SK-N-SH (cell line): ENCODE data around the gene ASCL5. TPM values are rescaled to one million over a fixed set of nuclear protein-coding genes. Genes with fewer than 3 reads are reported as not detected.

Source experiments
- CTCF ChIA-PET: fragments of 300-600, 350-600 bp; formaldehyde crosslinking; extraction: SDS; loops from one replicate; lab custom pipeline; 2021; lab: Yijun Ruan, JAX
- POLR2A ChIA-PET: fragments of 350-600 bp; sonication (Branson Sonifier 250); formaldehyde crosslinking; extraction: SDS; loops from one replicate; lab custom pipeline; 2020; ENCODE audit warnings: antibody characterized with exemption, inconsistent platforms; lab: Yijun Ruan, JAX
- DNase-seq: peaks from one replicate; pipeline ENCODE4 v3.0.0; 2012
- H2AFZ ChIP-seq: fragments of 200-600 bp; sonication (generic); 2 replicates; pipeline ENCODE4 v1.8.1; 2016; ENCODE audit warnings: antibody characterized with exemption, mild to moderate bottlenecking, low read depth
- H3F3A ChIP-seq: fragments of 200-600 bp; sonication (generic); replicated peaks from 2 replicates; pipeline ENCODE3; 2016; ENCODE audit warnings: antibody characterized with exemption, mild to moderate bottlenecking; ENCODE audit not compliant: insufficient read depth
- H3K27ac ChIP-seq, 2 experiments: fragments of 200-500 bp in 1 of 2; fragments of 200-600 bp in 1 of 2; sonication (Bioruptor generic) in 1 of 2; sonication (generic), shearing (Covaris generic) in 1 of 2; 2 replicates each; pipeline versions ENCODE4 v1.5.1 to v1.6.1; 2014 to 2016; ENCODE audit warnings: low read depth in 2 of 2, inconsistent platforms in 1 of 2, low read length in 1 of 2, mild to moderate bottlenecking in 1 of 2, mixed read lengths in 1 of 2
- H3K27me3 ChIP-seq: fragments of 200-600 bp; sonication (generic), shearing (Covaris generic); 2 replicates; pipeline ENCODE4 v1.6.1; 2016; ENCODE audit warnings: mixed run types; ENCODE audit not compliant: insufficient read depth
- H3K36me3 ChIP-seq, 2 experiments: fragments of 200-500 bp in 1 of 2; fragments of 200-600 bp in 1 of 2; sonication (Bioruptor generic) in 1 of 2; sonication (generic) in 1 of 2; replicated peaks in 1 of 2; 2 replicates each; pipeline versions ENCODE3 to v1.5.1; 2014 to 2016; ENCODE audit warnings: low read length in 1 of 2, mild to moderate bottlenecking in 1 of 2; ENCODE audit not compliant: insufficient read depth in 2 of 2, control insufficient read depth in 1 of 2
- H3K4me1 ChIP-seq, 2 experiments: fragments of 200-500 bp in 1 of 2; fragments of 200-600 bp in 1 of 2; sonication (Bioruptor generic) in 1 of 2; sonication (generic), shearing (Covaris generic) in 1 of 2; 2 replicates each; pipeline versions ENCODE4 v1.5.1 to v1.6.1; 2014 to 2016; ENCODE audit warnings: low read depth in 1 of 2, low read length in 1 of 2, mixed run types in 1 of 2; ENCODE audit not compliant: insufficient read depth in 2 of 2, control insufficient read depth in 1 of 2
- H3K4me2 ChIP-seq: fragments of 200-600 bp; sonication (generic), shearing (Covaris generic); 2 replicates; pipeline ENCODE4 v1.6.1; 2017; ENCODE audit warnings: mixed run types
- H3K4me3 ChIP-seq, 2 experiments: fragments of 200-500 bp in 1 of 2; fragments of 200-600 bp in 1 of 2; sonication (Bioruptor generic) in 1 of 2; sonication (generic), shearing (Covaris generic) in 1 of 2; 2 replicates each; pipeline versions ENCODE4 v1.5.1 to v1.8.1; 2014 to 2016; ENCODE audit warnings: low read depth in 2 of 2, inconsistent platforms in 1 of 2, low read length in 1 of 2, mild to moderate bottlenecking in 1 of 2, mixed read lengths in 1 of 2, moderate library complexity in 1 of 2
- H3K79me2 ChIP-seq: fragments of 200-600 bp; sonication (generic); 2 replicates; pipeline ENCODE4 v1.8.1; 2017; ENCODE audit warnings: mild to moderate bottlenecking; ENCODE audit not compliant: insufficient read depth
- H3K9ac ChIP-seq: fragments of 200-600 bp; sonication (generic); 2 replicates; pipeline ENCODE4 v1.6.1; 2017; ENCODE audit warnings: mixed run types
- H3K9me2 ChIP-seq: fragments of 200-600 bp; sonication (generic); 2 replicates; pipeline ENCODE4 v1.6.1; 2017; ENCODE audit warnings: mixed run types
- H3K9me3 ChIP-seq: fragments of 200-600 bp; sonication (generic); 2 replicates; pipeline ENCODE4 v1.6.1; 2017; ENCODE audit warnings: mixed run types, mild to moderate bottlenecking, moderate library complexity
- H4K20me1 ChIP-seq: fragments of 200-600 bp; sonication (generic); 2 replicates; pipeline ENCODE4 v1.6.1; 2017; ENCODE audit warnings: mild to moderate bottlenecking, mixed run types; ENCODE audit not compliant: insufficient read depth
- CHD2 ChIP-seq: fragments of 150-350 bp; IDR thresholded peaks from 2 replicates; pipeline ENCODE4 v1.6.1; 2018; ENCODE audit warnings: low read length; ENCODE audit not compliant: partially characterized antibody
- CTCF ChIP-seq: fragments of 200-600 bp; sonication (generic); IDR thresholded peaks from 2 replicates; pipeline ENCODE4 v1.6.1; 2017; ENCODE audit warnings: antibody characterized with exemption, mild to moderate bottlenecking, moderate library complexity
- EZH2phosphoT487 ChIP-seq: fragments of 200-600 bp; sonication (generic); IDR thresholded peaks from 2 replicates; pipeline ENCODE4 v1.6.1; 2017; ENCODE audit warnings: low read depth, mixed run types, mild to moderate bottlenecking, antibody characterized with exemption, moderate library complexity, borderline replicate concordance
- FOXM1 ChIP-seq: IDR thresholded peaks from 2 replicates; pipeline ENCODE4 v1.4.0; 2012; ENCODE audit warnings: low read depth, mild to moderate bottlenecking
- GATA2 ChIP-seq: sonication (generic); formaldehyde crosslinking; IDR thresholded peaks from 2 replicates; pipeline ENCODE4 v1.5.0; 2020; ENCODE audit warnings: mild to moderate bottlenecking, missing genetic modification reagents
- JUND ChIP-seq: IDR thresholded peaks from 2 replicates; pipeline ENCODE4 v1.4.0; 2012
- NRF1 ChIP-seq: IDR thresholded peaks from 2 replicates; pipeline ENCODE4 v1.6.1; 2012; ENCODE audit warnings: low read depth, mild to moderate bottlenecking, low read length
- REST ChIP-seq: IDR thresholded peaks from 2 replicates; pipeline ENCODE4 v1.6.1; 2012; ENCODE audit warnings: mild to moderate bottlenecking, low read depth, low read length, moderate library complexity
- RXRA ChIP-seq: IDR thresholded peaks from 2 replicates; pipeline ENCODE4 v1.4.0; 2012; ENCODE audit warnings: low read depth, mild to moderate bottlenecking, borderline replicate concordance
- SMC3 ChIP-seq: IDR thresholded peaks from 2 replicates; pipeline ENCODE4 v1.6.1; 2012; ENCODE audit warnings: low read depth, low read length, improper control_type of control experiment
- USF1 ChIP-seq: IDR thresholded peaks from 2 replicates; pipeline ENCODE4 v1.4.0; 2012; ENCODE audit warnings: low read depth, borderline replicate concordance
- USF2 ChIP-seq: fragments of 150-350 bp; IDR thresholded peaks from 2 replicates; pipeline ENCODE4 v1.6.1; 2017; ENCODE audit warnings: antibody characterized with exemption, low read length, low read depth, borderline replicate concordance
- ZBTB33 ChIP-seq: IDR thresholded peaks from 2 replicates; pipeline ENCODE4 v1.4.0; 2012; ENCODE audit warnings: low read depth, borderline replicate concordance
- WGBS: methylation state at CpG from one replicate; pipeline ENCODE4 v1.1.6; 2017; ENCODE audit warnings: low lambda C conversion rate; 5-methylcytosine and 5-hydroxymethylcytosine counted together
- polyA plus RNA-seq, 3 experiments: library from polyadenylated mRNA; depleted of rRNA; stranded (reverse); fragments of >200 nt; gene quantifications; 2 replicates each; pipeline ENCODE4 v1.2.3, GENCODE V29; 2012

ASCL5 gene
- polyA plus RNA-seq, 1 of the 3 experiments (the other 2 are of a cell fraction) = not detected

- Histone ChIP-seq H3K9ac (no peak overlapping the region), H3K4me3 (no peak overlapping the region), H3F3A (peaks cover 19% of the 10 kb centered on the region), H3K9me2 (no peaks in the 10 kb centered on the region), H4K20me1 (peaks cover 9% of the 10 kb centered on the region; the same call in 1 of the 2 replicates), H3K4me1 (peaks cover 19 to 32% of the 10 kb centered on the region in 2 experiments; a peak in 2 of 4 replicates), H3K27me3 (no peaks in the 10 kb centered on the region), H3K79me2 (no peaks in the 10 kb centered on the region), H2AFZ (no peak overlapping the region), H3K9me3 (no peaks in the 10 kb centered on the region), H3K4me2 (no peak overlapping the region), H3K36me3 (peaks cover 19 to 83% of the 10 kb centered on the region in 2 experiments), H3K27ac (no peak overlapping the region)
- no peak for DNase-seq
- TF ChIP-seq CTCF (no peak), SMC3 (no peak), JUND (no peak), ZBTB33 (no peak)
- ChIA-PET CTCF (interaction anchor here (1.1 to 1.7 kb wide), 3 partner anchors 10 to 114 kb away, joined by 3 to 7 read pairs (median 5); no protein-coding TSS in a partner anchor), POLR2A (interaction anchor here (1.3 kb wide), 1 partner anchor 17 kb away, joined by 3 read pairs; no protein-coding TSS in a partner anchor)
- 89% methylated on average over 7 of the region's 9 CpGs for WGBS
Measured at GRCh38 chr1:201139756-201140155, 12.8 kb upstream of the ASCL5 start.

GRCh38 chr1:201139306-201139705 lies 12.3 kb upstream of the ASCL5 start:
- Histone ChIP-seq H4K20me1 (peaks cover 9% of the 10 kb centered on the region; the same call in 1 of the 2 replicates), H3F3A (peaks cover 19% of the 10 kb centered on the region)
- CTCF ChIA-PET = interaction anchor here (1.3 kb wide), 1 partner anchor 373 kb away, joined by 3 read pairs; no protein-coding TSS in a partner anchor
- TF ChIP-seq ZBTB33 (no peak), USF2 (no peak), USF1 (no peak), SMC3 (no peak), REST (no peak), GATA2 (CRISPR knock-in tag) (no peak), CHD2 (no peak), FOXM1 (no peak), EZH2phosphoT487 (no peak), RXRA (no peak), NRF1 (no peak)

More at GRCh38 chr1:201139306-201139705, 12.3 kb upstream of the ASCL5 start:
- DNase-seq = no peak
- Histone ChIP-seq H3K79me2 (no peaks in the 10 kb centered on the region), H3K9me2 (no peaks in the 10 kb centered on the region), H3K4me3 (no peak overlapping the region), H3K36me3 (peaks cover 17 to 82% of the 10 kb centered on the region in 2 experiments), H3K9me3 (no peaks in the 10 kb centered on the region), H3K4me1 (peaks cover 19 to 32% of the 10 kb centered on the region in 2 experiments; a peak in 2 of 4 replicates), H3K27me3 (no peaks in the 10 kb centered on the region), H3K4me2 (no peak overlapping the region), H3K27ac (no peak overlapping the region; a peak in 1 of 4 replicates), H3K9ac (no peak overlapping the region), H2AFZ (no peak overlapping the region)
- POLR2A ChIA-PET = no interaction called here
- WGBS = 93% methylated on average over 5 of the region's 5 CpGs
